Ramos (cell line): ENCODE measurements around the gene LFNG.
"Not testable (repeated sequence)": the region's sequence is repeated elsewhere in the genome, so short reads cannot be mapped to it uniquely, and the experiment has no call there.

Experiments
- in situ Hi-C: fragments of 300-500 bp; cut with MboI; formaldehyde crosslinking; loops from one replicate; pipeline ENCODE4 v1.14.3; 2022; ENCODE audit warnings: low sequenced_read_pairs; ENCODE audit not compliant: unreplicated experiment

The LFNG gene

DNA sequence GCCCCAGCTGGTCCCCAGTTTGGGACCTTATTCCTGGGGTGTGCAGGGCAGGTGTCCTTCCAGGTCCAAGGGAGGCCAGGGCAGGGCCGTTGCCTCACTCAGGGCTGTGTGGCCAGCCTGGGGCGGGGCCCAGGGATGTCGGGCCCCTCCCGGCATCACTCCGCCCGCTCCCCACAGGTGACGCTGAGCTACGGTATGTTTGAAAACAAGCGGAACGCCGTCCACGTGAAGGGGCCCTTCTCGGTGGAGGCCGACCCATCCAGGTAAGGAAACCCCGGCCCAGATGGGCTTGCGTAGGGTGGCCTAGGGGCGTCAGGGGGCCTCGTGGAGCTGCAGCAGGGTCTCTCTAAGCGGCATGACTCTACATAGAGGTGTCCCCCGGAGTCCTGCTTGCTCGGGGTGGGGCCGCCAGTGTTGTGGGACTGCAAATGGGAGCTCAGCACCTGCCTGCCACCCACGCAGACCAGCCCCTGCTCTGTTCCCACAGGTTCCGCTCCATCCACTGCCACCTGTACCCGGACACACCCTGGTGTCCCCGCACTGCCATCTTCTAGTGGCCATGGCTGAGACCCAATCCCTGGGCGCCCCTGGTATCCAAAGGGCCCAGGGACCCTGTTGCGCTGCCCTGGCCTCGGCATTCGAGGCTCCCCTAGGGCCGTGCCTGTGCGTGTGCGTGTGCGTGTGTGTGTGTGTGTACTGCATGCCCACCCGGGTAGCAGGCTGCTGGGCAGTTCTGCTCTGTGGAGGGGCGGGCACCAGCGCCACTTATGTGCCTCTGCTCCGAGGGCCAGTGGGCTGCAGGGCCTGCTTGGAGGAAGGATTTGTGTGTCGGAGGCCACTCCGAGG, 7.3 kb downstream of the LFNG start:
- in situ Hi-C loops = no loop called here

DNA sequence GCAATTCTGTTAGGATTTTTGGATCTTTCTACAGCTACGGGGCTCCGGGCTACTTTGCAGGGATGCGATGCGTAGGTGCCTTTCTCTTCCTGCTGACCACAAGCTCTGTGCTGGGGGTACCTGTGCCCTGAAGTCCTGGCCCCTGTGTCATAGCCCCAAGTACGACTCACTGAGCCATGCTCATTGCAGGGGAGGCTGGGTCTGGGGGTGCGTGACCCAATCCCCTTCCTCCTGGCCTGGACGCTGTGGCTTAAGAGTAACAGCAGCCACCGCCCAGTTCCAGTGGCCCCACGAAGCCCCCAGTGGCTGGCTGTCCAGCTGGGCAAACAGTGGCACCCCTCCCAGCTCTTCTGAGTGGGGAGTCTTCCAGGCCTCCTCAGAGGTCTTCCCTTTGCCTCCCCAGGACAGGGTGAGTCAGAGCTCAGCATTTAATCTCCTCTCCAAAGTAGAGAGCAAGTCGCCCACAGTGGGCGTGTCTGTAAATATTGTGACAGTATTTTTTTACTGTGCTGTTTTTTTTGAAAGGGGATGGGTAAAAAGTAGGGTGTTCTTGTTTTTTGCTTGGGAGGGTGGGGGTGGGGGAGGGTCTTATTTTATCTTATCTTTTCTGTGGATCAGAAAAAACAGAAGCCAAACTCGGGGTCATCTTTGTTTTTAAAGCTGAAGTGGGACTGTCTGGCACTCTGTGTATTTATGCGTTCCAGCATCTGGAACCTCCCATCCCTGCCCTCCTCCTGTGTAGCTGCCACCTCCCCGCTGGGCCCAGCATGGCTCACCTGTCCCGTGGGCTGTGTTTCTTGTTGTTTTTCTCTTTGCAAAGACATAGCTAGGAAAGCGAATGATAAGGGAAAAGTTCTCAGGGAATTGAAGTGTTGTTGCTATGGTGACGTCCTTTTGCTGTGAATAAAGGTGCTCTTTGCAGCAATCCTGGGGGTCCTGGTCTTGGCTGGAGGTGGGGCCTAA, 8.2 kb downstream of the LFNG start:
- in situ Hi-C loops = no loop called here

- in situ Hi-C loops = no loop called here
These were observed 9.0 kb downstream of the LFNG start for GRCh38 chr7:2528481-2529095.

GRCh38 chr7:2529161-2530070, 9.8 kb downstream of the LFNG start:
- in situ Hi-C loops = no loop called here

GRCh38 chr7:2530071-2530987, 10.8 kb downstream of the LFNG start:
- in situ Hi-C loops = no loop called here

DNA sequence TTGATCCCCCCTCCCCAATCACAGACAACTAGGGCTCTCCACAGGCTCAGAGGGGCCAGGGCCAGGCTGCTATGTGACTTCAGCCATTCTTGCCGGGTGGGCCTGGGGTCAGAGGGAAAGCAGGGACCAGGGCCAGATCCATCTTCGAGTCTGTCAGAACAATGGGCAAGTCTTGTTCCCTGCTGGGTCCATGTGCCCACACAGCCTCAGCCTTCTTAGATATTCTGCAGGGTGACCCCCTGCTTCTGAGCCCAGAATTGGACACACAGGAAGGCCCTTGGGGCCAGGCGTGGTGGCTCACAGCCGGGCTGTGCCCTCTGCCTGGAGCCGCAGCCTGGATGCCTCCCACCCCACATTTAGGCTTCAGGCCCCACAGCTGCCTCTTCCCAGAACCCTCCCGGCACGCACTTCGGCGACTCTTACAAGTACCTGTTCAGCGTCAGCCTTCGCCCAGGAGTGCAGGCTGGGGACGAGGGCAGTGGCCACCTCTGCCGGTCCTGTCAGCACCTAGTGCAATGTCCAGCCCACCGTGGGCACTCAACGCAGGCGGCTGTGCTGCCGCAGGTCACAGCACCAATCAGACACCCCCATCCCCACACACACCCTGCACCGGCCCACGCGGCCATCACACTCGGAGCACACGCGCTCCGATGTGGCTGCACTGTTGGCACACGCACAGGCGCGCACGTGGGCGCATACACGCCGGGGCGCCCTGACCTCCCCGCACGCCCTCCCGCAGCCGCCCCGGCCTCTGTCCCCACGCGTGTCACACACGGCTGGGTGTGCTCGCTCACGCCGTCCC, 11.6 kb downstream of the LFNG start:
- in situ Hi-C loops = not testable (repeated sequence)

GRCh38 chr7:2531796-2532110, 12.2 kb downstream of the LFNG start:
- in situ Hi-C loops = not testable (repeated sequence)

DNA sequence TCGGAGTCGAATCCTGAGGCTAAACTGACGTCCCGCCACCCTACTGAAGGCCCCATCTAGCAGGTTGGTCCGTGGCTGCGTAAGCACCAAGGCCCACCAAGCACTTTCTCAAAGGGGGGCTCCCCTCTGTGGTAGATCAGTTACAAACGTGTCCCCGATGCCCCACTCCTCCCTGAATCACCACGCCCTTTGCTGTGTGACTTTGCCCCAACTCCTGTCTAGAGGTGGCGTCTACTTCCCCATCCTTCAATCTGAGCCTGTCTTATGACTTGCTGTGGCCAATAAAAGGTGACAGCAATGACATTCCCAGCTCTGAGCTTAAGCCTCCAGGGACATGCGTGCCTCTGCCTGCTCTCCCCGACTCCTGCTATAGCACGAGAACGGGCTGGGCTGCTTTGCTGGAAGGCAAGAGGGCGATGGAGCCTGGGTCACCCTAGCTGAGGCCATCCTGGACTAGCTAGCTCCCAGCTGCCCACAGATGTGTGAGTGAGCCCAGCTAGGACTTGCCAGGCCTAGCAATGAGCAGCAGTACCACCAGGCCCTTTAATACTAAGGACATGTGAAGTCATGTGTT, 12.7 kb downstream of the LFNG start:
- in situ Hi-C loops = not testable (repeated sequence)

DNA sequence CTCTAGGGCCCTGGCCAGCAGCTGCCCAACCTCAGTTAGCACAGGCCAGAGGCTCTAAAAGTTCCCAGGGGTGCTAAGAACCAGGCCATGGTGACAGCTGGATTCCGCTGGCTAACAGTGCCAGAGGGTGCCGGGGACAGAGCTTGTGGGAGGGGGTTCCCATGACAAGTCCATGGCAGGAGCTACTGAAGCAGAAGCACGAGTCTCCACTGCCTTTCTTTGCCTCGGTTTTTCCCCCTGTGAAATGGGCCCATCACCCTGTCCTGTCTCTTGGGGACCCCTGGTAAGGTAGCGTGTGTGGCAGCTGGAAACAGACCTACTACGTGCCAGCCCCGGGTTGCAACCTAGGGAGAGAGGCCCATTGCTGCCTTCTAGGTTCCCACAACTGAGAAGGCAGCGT, 13.2 kb downstream of the LFNG start:
- in situ Hi-C loops = not testable (repeated sequence)

- in situ Hi-C loops = not testable (repeated sequence)
These were observed 14.0 kb downstream of the LFNG start for GRCh38 chr7:2533566-2533965.

- in situ Hi-C loops = not testable (repeated sequence)
These were observed 14.6 kb downstream of the LFNG start for GRCh38 chr7:2534214-2534613.

DNA sequence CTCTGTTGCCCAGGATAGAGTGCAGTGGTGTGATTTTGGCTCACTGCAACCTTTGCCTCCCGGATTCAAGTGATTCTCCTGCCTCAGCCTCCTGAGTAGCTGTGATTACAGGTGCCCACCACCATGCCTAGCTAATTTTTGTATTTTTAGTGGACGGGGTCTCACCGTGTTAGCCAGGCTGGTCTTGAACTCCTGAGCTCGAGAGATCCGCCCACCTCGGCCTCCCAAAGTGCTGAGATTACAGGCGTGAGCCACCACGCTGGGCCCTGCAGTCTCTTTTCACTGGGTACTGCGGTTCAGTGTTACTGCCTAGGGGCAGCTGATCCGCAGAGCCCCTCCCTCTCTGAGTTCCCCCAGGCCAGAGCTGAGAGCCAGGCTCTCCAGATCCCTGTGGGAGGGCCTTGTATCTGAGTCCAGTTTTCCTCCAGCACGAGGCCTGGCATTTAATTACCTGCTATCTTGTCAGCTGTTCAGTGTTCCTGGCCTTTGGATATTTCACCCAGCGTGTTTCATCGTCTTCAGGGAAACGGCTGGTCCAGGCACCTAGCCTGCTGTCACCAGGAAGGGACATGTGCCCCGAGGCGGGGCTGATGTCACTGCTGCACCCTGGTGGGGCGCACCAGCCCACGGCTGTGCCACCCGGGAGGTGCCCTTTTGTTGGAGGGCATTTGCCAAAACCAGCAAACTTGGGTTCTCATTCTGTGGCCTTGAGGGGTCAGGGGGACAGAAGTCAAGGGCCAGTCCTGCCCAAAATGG, 16.5 kb downstream of the LFNG start:
- in situ Hi-C loops = not testable (repeated sequence)

- in situ Hi-C loops = no loop called here
These were observed 18.6 kb downstream of the LFNG start for GRCh38 chr7:2537981-2538851.

DNA sequence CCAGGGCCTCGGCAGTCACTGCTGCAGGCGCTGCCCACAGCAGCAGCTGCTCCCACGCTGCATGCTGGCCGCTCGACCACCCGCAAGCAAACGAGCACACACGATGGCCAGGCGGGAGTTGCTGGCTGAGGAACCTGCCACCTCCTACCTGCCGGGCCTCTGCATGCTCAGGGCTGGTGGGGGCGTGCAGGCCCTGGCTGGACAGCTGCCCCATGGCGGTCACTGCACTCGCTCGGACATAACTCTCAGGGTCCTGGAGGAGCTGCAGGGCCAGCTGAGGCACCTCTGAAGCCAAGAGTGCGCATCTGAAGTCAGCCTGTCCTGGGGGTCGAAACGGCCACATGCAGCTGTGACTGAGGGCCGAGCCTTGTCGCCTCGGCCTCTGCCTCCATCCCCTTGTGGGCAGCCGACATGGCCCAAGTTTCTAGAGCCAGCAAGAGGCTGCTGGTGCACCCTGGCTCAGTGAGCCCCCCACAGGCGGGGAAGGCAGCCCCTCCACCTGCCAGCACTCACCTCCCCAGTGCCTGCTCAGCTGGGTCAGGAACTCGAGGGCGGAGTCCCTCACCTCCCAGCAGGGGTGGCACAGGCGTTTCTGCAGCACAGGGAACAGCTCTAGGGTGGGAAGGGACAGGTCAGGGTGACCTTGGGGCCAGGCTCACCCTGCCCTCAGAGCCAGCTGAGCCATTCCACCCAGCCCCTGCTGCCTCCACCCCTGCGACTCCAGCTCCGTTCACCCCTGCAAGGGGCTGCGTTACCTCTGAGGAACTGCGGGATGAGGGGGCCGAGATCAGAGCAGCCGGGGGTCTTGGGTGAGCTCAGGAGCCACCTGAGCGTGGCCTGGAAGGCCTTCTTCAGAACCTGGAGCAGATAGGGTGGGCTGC, 19.7 kb downstream of the LFNG start:
- in situ Hi-C loops = no loop called here

DNA sequence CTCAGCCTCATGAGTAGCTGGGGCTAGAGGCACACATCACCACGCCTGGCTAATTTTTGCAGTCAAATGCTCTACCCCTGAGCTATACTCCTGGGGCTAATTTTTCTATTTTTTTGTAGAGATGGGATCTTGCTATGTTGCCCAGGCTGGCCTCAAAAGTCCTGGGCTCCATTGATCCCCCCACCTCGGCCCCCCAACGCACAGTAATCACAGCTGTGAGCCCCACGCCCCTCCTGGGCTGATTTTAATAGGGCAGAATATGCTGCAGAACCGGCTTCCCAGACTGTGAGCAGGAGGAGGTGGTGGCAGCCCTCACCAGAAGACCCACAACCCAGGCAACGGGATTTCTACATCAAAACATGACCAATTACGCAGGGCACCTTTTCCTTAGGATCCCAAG, 20.6 kb downstream of the LFNG start:
- in situ Hi-C loops = no loop called here
